ENCODE measurements around the gene GNB1.

- TF ChIP-seq CTCF (IDR thresholded peaks at IDR 0.05; ENCODE audit: low read depth, low read length, poor library complexity, severe bottlenecking), result no peak
- TF ChIP-seq EZH2phosphoT487 (IDR thresholded peaks at IDR 0.05; ENCODE audit: borderline replicate concordance, low read length), result no peak
Measured at GRCh38 chr1:1760715-1761114, 130.2 kb downstream of the GNB1 start.

All from DOHH2 (cell line).